Measurements from ENCODE around the gene KRT17.
"Not testable (repeated sequence)": the region's sequence is repeated elsewhere in the genome, so short reads cannot be mapped to it uniquely, and the experiment has no call there.

KRT17 gene

GRCh38 chr17:41632482-41633105 lies 8.2 kb upstream of the KRT17 start:
- no peak overlapping the region for H3K4me3 Mint-ChIP-seq
- H3K36me3 Mint-ChIP-seq (ENCODE audit: low read depth), result no peaks in the 10 kb centered on the region
- no peak for TF ChIP-seq CTCF (IDR thresholded peaks at IDR 0.05)
- H3K4me1 Mint-ChIP-seq, result peaks cover 31% of the 10 kb centered on the region
- H3K27me3 Mint-ChIP-seq (ENCODE audit: low read depth, poor library complexity), result peaks cover 5% of the 10 kb centered on the region
- no peak for DNase-seq
- H3K9me3 Mint-ChIP-seq, result no peaks in the 10 kb centered on the region
- H3K27ac Mint-ChIP-seq, result no peak overlapping the region

GRCh38 chr17:41631898-41632285 lies 7.5 kb upstream of the KRT17 start:
- Mint-ChIP-seq H3K27me3 (ENCODE audit: low read depth, poor library complexity) (peaks cover 5% of the 10 kb centered on the region), H3K4me1 (peaks cover 35% of the 10 kb centered on the region), H3K27ac (no peak overlapping the region), H3K4me3 (no peak overlapping the region), H3K9me3 (no peaks in the 10 kb centered on the region), H3K36me3 (ENCODE audit: low read depth) (no peaks in the 10 kb centered on the region)
- no peak for DNase-seq
- no peak for TF ChIP-seq CTCF (IDR thresholded peaks at IDR 0.05)

GRCh38 chr17:41631025-41631897 lies 6.9 kb upstream of the KRT17 start:
- peak overlapping the region; percentile 34 for H3K27ac Mint-ChIP-seq
- DNase-seq, result no peak

GRCh38 chr17:41629826-41630670 lies 5.7 kb upstream of the KRT17 start:
- no peaks in the 10 kb centered on the region for H3K9me3 Mint-ChIP-seq
- no peak for DNase-seq
- H3K4me1 Mint-ChIP-seq, result peaks cover 31% of the 10 kb centered on the region
- no peak overlapping the region for H3K4me3 Mint-ChIP-seq
- no peak for TF ChIP-seq CTCF (IDR thresholded peaks at IDR 0.05)
- H3K27me3 Mint-ChIP-seq (ENCODE audit: low read depth, poor library complexity), result peaks cover 5% of the 10 kb centered on the region
- H3K27ac Mint-ChIP-seq, result no peak overlapping the region
- no peaks in the 10 kb centered on the region for H3K36me3 Mint-ChIP-seq (ENCODE audit: low read depth)

More at GRCh38 chr17:41631025-41631897, 6.9 kb upstream of the KRT17 start:
- Mint-ChIP-seq H3K9me3 (no peaks in the 10 kb centered on the region), H3K27me3 (ENCODE audit: low read depth, poor library complexity) (peaks cover 5% of the 10 kb centered on the region), H3K4me1 (peaks cover 36% of the 10 kb centered on the region), H3K4me3 (no peak overlapping the region), H3K36me3 (ENCODE audit: low read depth) (no peaks in the 10 kb centered on the region)
- no peak for TF ChIP-seq CTCF (IDR thresholded peaks at IDR 0.05)

- Mint-ChIP-seq H3K9me3 (no peaks in the 10 kb centered on the region), H3K36me3 (ENCODE audit: low read depth) (no peaks in the 10 kb centered on the region)
Observed at GRCh38 chr17:41629316-41629715, 4.9 kb upstream of the KRT17 start.

GRCh38 chr17:41628621-41629255 lies 4.4 kb upstream of the KRT17 start:
- not testable (repeated sequence) for H3K9me3 Mint-ChIP-seq; DNase-seq; H3K27me3 Mint-ChIP-seq (ENCODE audit: low read depth, poor library complexity); H3K36me3 Mint-ChIP-seq (ENCODE audit: low read depth); H3K4me3 Mint-ChIP-seq
- H3K27ac Mint-ChIP-seq, result peak overlapping the region; percentile 29
- H3K4me1 Mint-ChIP-seq, result peaks cover 24% of the 10 kb centered on the region

More at GRCh38 chr17:41629316-41629715, 4.9 kb upstream of the KRT17 start:
- Mint-ChIP-seq H3K27ac (no peak overlapping the region), H3K4me3 (no peak overlapping the region), H3K27me3 (ENCODE audit: low read depth, poor library complexity) (peaks cover 6% of the 10 kb centered on the region), H3K4me1 (peaks cover 24% of the 10 kb centered on the region)
- TF ChIP-seq CTCF (IDR thresholded peaks at IDR 0.05), result no peak
- DNase-seq, result no peak

- not testable (repeated sequence) for H3K9me3 Mint-ChIP-seq; H3K27me3 Mint-ChIP-seq (ENCODE audit: low read depth, poor library complexity); H3K36me3 Mint-ChIP-seq (ENCODE audit: low read depth); H3K27ac Mint-ChIP-seq; DNase-seq; H3K4me3 Mint-ChIP-seq
- peaks cover 24% of the 10 kb centered on the region for H3K4me1 Mint-ChIP-seq
Observed at GRCh38 chr17:41628073-41628370, 3.6 kb upstream of the KRT17 start.
